ENCODE results near the gene PRKAG2. TPM values are rescaled to one million over a fixed set of nuclear protein-coding genes. Genes with fewer than 3 reads are reported as not detected.

Gene PRKAG2
- total RNA-seq, 4 donors from 2014 or later: 38.8 to 94.4 (median 73.2) TPM

DNA sequence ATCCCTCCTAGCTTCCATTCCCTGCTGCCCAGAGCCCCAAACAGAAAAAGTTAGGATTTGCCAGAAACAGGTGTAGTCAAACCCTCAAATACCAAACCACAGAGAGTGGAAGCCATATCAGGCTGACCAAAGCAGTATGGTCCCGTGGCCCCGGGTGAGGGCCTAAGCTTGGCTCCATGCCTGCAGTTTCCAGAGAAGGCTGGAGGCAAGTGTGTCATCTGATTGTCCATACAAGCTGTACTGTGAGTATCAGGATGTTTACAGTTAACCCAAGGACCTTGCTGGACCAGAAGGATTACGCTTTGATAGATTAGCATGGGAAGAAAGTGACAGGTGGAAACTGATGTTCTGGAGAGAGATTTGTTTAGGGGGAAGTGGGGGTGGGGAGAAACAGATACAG, 96.3 kb downstream of the PRKAG2 start:
- Histone ChIP-seq H3K36me3 (peaks cover 0 to 20% (median 0%) of the 10 kb centered on the region in 3 donors), H3K27ac (no peak overlapping the region), H3K4me3 (no peak overlapping the region), H3K4me1 (peaks cover 0 to 8% (median 0%) of the 10 kb centered on the region in 4 donors), H3K9me3 (no peaks in the 10 kb centered on the region), H3K27me3 (no peaks in the 10 kb centered on the region)
- DNase-seq: no peak
- TF ChIP-seq POLR2A (IDR thresholded peaks at IDR 0.05): no peak
- TF ChIP-seq, protein P1, sequence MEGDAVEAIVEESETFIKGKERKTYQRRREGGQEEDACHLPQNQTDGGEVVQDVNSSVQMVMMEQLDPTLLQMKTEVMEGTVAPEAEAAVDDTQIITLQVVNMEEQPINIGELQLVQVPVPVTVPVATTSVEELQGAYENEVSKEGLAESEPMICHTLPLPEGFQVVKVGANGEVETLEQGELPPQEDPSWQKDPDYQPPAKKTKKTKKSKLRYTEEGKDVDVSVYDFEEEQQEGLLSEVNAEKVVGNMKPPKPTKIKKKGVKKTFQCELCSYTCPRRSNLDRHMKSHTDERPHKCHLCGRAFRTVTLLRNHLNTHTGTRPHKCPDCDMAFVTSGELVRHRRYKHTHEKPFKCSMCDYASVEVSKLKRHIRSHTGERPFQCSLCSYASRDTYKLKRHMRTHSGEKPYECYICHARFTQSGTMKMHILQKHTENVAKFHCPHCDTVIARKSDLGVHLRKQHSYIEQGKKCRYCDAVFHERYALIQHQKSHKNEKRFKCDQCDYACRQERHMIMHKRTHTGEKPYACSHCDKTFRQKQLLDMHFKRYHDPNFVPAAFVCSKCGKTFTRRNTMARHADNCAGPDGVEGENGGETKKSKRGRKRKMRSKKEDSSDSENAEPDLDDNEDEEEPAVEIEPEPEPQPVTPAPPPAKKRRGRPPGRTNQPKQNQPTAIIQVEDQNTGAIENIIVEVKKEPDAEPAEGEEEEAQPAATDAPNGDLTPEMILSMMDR (IDR thresholded peaks at IDR 0.05): no peak

DNA sequence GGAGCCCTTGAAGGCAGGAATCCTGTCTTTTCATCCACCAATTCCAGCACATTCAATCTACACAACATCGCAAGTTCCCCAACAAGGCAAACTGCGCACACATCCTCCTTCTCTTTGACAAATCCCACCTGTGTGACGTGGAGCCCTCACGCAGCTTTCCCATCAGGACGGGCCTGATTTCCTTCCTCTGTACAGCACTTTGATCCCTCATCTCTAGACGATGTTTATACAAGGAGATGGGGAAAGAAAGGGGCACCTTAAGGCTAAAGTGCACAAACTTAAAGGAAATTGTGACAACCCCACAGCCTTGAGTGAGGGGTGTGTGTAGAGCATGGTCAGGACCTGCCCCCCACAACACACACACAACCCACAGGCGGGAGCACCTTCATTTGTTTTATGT, 97.2 kb downstream of the PRKAG2 start:
- Histone ChIP-seq H3K9me3 (no peaks in the 10 kb centered on the region), H3K27ac (no peak overlapping the region), H3K4me3 (no peak overlapping the region), H3K4me1 (peaks cover 0 to 8% (median 0%) of the 10 kb centered on the region in 4 donors), H3K27me3 (no peaks in the 10 kb centered on the region), H3K36me3 (peaks cover 0 to 20% (median 0%) of the 10 kb centered on the region in 3 donors)
- TF ChIP-seq, protein P1 (IDR thresholded peaks at IDR 0.05): no peak
- TF ChIP-seq POLR2A (IDR thresholded peaks at IDR 0.05): no peak
- DNase-seq: no peak

DNA sequence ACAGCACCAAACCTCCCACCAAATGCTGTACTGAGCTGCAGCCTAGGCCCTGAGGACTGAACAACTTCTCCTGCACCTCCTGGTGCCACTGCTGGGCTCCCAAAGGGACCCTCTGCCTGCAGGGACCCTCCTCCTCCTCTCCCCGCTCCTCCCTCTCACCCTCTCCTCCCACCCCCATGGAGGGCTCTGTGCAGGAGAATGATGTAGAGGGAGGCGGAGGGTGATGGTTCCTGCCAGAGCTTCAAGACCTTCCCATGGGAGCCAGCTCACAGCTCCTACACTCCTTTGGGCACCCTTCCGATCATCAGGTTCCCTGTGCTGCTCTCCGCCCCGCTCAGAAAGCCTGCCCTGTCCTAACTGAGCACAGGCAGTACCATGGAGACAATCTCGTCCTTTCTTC, 97.7 kb downstream of the PRKAG2 start:
- H3K9me3 ChIP-seq: no peaks in the 10 kb centered on the region
- DNase-seq: no peak
- H3K27me3 ChIP-seq: no peaks in the 10 kb centered on the region
- TF ChIP-seq, protein P1 (IDR thresholded peaks at IDR 0.05): no peak
- no peak for TF ChIP-seq POLR2A (IDR thresholded peaks at IDR 0.05)
- H3K4me3 ChIP-seq: no peak overlapping the region
- peaks cover 0 to 8% (median 0%) of the 10 kb centered on the region in 4 donors for H3K4me1 ChIP-seq
- peaks cover 0 to 20% (median 0%) of the 10 kb centered on the region in 3 donors for H3K36me3 ChIP-seq
- no peak overlapping the region for H3K27ac ChIP-seq

DNA sequence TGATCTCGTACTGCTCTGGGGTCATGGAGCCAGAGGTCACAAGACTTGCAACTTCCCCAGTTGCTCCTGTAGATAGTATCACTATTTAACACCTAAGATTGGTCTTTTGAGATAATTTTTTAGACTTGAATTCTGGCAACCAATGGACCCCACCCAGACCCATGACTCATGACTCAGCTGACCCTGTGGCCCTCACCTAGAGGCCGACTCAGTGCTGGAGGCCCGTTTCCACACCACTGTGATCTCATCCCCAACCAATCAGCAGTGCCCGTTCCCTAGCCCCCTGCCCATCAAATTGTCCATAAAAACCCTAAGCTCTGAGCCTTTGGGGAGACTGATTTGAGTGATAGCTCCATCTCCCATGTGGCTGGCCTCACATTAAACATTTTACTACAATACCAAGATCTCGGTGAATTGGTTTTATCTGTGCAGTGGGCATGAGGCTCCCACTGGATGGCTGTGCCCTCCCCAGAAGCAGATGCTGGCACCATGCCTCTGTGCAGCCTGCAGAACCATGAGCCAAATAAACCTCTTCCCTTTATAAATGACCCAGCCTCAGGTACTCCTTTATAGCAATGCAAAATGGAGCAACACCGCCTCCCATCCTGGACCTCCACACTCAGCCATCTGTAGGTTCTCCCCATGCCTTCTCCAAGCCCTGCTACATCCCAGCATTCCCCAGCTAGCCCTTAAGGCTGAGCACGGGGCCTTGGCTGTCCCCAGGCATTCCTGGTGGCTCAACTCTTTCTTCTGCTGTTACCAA, 98.8 kb downstream of the PRKAG2 start:
- TF ChIP-seq POLR2A (IDR thresholded peaks at IDR 0.05): no peak
- TF ChIP-seq, protein P1 (IDR thresholded peaks at IDR 0.05): no peak
- H3K27me3 ChIP-seq: no peaks in the 10 kb centered on the region
- H3K36me3 ChIP-seq: peaks cover 0 to 20% (median 0%) of the 10 kb centered on the region in 3 donors
- DNase-seq: peak in 1 of 3 donors; percentile 13
- peaks cover 0 to 7% (median 0%) of the 10 kb centered on the region in 4 donors for H3K4me1 ChIP-seq
- H3K4me3 ChIP-seq: no peak overlapping the region
- H3K27ac ChIP-seq: no peak overlapping the region
- no peaks in the 10 kb centered on the region for H3K9me3 ChIP-seq

DNA sequence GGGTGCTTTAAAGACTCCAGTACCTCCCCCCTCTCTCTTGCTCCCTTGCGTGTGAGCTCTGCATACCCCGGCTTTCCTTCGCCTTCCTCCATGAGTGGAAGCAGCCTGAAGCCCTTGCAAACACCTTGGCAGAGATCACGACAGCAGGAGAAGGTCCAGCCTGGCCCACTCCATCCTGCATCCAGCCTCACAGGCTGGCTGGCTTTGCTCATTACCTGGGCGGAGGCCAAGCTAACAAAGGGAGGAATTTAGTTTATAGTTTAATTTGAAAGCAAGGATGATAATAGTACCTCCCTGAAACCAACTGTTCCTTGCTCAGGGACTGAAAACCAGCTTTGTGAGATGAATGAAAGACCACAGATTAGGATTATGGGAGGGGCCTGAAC, 99.4 kb downstream of the PRKAG2 start:
- peaks cover 0 to 20% (median 0%) of the 10 kb centered on the region in 3 donors for H3K36me3 ChIP-seq
- no peak for TF ChIP-seq POLR2A (IDR thresholded peaks at IDR 0.05)
- TF ChIP-seq, protein P1 (IDR thresholded peaks at IDR 0.05): no peak
- H3K9me3 ChIP-seq: no peaks in the 10 kb centered on the region
- peaks cover 0 to under 1% (median 0%) of the 10 kb centered on the region in 4 donors for H3K4me1 ChIP-seq
- no peak overlapping the region for H3K27ac ChIP-seq
- no peaks in the 10 kb centered on the region for H3K27me3 ChIP-seq
- no peak overlapping the region for H3K4me3 ChIP-seq
- DNase-seq: no peak

Measured in Peyer's patch (tissue), 4 donors.